Activated naive CD8-positive, alpha-beta T cell treated with anti-CD3 and anti-CD28 coated beads, Interleukin-2, amount 10 ng/mL, durations not matched to agents 7 days and 5 days (primary cell): ENCODE results near the gene DCAF17. TPM values are rescaled to one million over a fixed set of nuclear protein-coding genes. Genes with fewer than 3 reads are reported as not detected.
A peak's percentile ranks its signal among the peaks of the same experiment; 100 is the strongest.
"Not testable (repeated sequence)": the region's sequence is repeated elsewhere in the genome, so short reads cannot be mapped to it uniquely, and the experiment has no call there.

ENCODE experiments used
- ATAC-seq: fragments of 150-1000 bp; cut with Tn5 transposase; one replicate; pipeline ENCODE4 v1.10.0; 2021; ENCODE audit warnings: low read depth, moderate library complexity
- POLR2A ChIA-PET: fragments of 350-600 bp; sonication (Branson Sonifier 250); formaldehyde crosslinking; loops from one replicate; lab custom pipeline; 2021; ENCODE audit warnings: antibody characterized with exemption; lab: Charles Lee
- DNase-seq: peaks from one replicate; pipeline ENCODE4 v3.0.0; 2021
- H3K27ac Mint-ChIP-seq: one replicate; pipeline ENCODE4 v1.8.0; 2022; ENCODE audit warnings: mild to moderate bottlenecking, mixed read lengths
- H3K27me3 Mint-ChIP-seq: one replicate; pipeline ENCODE4 v1.8.0; 2022; ENCODE audit warnings: mild to moderate bottlenecking, moderate library complexity, mixed read lengths
- H3K36me3 Mint-ChIP-seq: one replicate; pipeline ENCODE4 v1.8.0; 2021; ENCODE audit warnings: mild to moderate bottlenecking, mixed read lengths
- H3K4me1 Mint-ChIP-seq: one replicate; pipeline ENCODE4 v1.8.0; 2021; ENCODE audit warnings: mixed read lengths
- H3K4me3 Mint-ChIP-seq: one replicate; pipeline ENCODE4 v1.8.0; 2022; ENCODE audit warnings: mild to moderate bottlenecking, moderate library complexity, mixed read lengths
- H3K9me3 Mint-ChIP-seq: one replicate; pipeline ENCODE4 v1.8.0; 2021; ENCODE audit warnings: mixed read lengths
- total RNA-seq, 2 experiments: library from RNA; stranded (reverse); gene quantifications; one replicate each; pipeline ENCODE4 v1.2.3, GENCODE V29; 2021

The DCAF17 gene
- total RNA-seq, 2 experiments from 2014 or later, result 17.5 to 17.7 TPM

- no peaks in the 10 kb centered on the region for H3K27me3 Mint-ChIP-seq
- no peak overlapping the region for H3K27ac Mint-ChIP-seq
- H3K4me3 Mint-ChIP-seq, result no peak overlapping the region
- no peak for DNase-seq
- POLR2A ChIA-PET, result no interaction called here
- H3K4me1 Mint-ChIP-seq, result peaks cover 14% of the 10 kb centered on the region
- peaks cover 14% of the 10 kb centered on the region for H3K9me3 Mint-ChIP-seq
- peaks cover 37% of the 10 kb centered on the region for H3K36me3 Mint-ChIP-seq
- no peak for ATAC-seq
These were observed 29.8 kb upstream of the DCAF17 start for GRCh38 chr2:171404261-171404660.

DNA sequence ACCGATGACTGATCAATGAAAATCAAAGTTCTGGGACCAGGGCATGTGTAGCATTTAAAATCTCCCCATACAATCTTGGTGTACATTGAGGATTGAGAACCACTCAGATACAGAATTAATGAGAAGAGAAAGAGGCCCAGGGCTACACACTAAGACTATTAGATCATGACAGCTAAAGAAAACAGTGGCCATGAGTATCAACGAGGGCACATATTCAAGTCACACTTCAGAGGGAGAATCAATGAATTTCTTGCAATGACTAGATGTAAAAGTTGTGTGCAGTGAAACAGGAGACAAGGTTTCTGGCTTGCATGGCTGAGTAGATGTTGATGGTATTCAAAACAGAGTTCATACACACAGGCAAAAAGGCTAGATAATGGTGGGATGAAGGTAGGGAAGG is 29.3 kb upstream of the DCAF17 start:
- Mint-ChIP-seq H3K27ac (no peak overlapping the region), H3K4me3 (no peak overlapping the region), H3K9me3 (peaks cover 14% of the 10 kb centered on the region), H3K4me1 (peaks cover 18% of the 10 kb centered on the region), H3K27me3 (no peaks in the 10 kb centered on the region), H3K36me3 (peaks cover 37% of the 10 kb centered on the region)
- DNase-seq (no peak), ATAC-seq (no peak)
- POLR2A ChIA-PET, result no interaction called here

DNA sequence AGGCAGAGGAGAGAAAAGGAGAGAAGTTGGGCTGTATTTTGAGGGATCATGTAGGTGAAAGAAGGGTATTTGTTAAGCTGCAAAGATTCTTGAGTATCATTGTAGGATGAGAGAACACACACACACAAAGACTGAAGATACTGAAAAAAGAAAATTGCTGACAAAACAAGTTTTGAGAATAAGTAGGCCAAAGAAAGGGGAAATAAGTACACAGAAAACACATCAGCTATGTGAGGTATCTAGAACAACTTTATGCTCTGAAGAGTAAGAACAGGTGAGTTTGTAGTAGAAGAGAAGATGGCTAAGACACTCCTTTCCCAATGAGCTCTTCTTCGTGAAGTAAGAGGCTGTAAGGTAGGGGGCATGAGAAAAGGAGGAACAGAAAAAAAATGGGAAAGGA is 28.5 kb upstream of the DCAF17 start:
- POLR2A ChIA-PET, result no interaction called here
- no peak overlapping the region for H3K4me3 Mint-ChIP-seq
- H3K27ac Mint-ChIP-seq, result no peak overlapping the region
- ATAC-seq, result no peak
- no peak for DNase-seq
- H3K27me3 Mint-ChIP-seq, result no peaks in the 10 kb centered on the region
- peaks cover 17% of the 10 kb centered on the region for H3K4me1 Mint-ChIP-seq
- peaks cover 12% of the 10 kb centered on the region for H3K9me3 Mint-ChIP-seq
- peaks cover 36% of the 10 kb centered on the region for H3K36me3 Mint-ChIP-seq

DNA sequence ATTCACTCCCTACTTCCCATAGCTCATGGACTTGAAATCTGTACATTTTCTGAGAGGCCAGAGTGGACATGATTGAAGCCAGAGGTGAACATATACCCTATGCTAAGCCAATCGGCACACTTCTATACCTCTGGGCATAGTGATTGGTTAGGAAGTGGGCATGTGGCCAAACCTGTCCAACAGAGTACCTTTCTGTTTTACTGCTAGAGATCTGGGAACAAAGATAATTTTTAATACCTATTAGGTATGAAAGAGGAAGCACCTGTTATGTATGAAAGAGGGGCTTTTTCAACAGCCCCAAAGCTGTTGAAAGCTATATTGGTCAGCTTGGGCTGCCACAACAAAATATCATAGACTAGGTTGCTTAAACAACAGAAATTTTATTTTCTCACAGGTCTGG is 28.0 kb upstream of the DCAF17 start:
- DNase-seq (no peak), ATAC-seq (no peak)
- POLR2A ChIA-PET, result no interaction called here
- H3K4me3 Mint-ChIP-seq, result no peak overlapping the region
- H3K27me3 Mint-ChIP-seq, result no peaks in the 10 kb centered on the region
- peaks cover 12% of the 10 kb centered on the region for H3K9me3 Mint-ChIP-seq
- peaks cover 32% of the 10 kb centered on the region for H3K36me3 Mint-ChIP-seq
- peaks cover 17% of the 10 kb centered on the region for H3K4me1 Mint-ChIP-seq
- no peak overlapping the region for H3K27ac Mint-ChIP-seq

DNA sequence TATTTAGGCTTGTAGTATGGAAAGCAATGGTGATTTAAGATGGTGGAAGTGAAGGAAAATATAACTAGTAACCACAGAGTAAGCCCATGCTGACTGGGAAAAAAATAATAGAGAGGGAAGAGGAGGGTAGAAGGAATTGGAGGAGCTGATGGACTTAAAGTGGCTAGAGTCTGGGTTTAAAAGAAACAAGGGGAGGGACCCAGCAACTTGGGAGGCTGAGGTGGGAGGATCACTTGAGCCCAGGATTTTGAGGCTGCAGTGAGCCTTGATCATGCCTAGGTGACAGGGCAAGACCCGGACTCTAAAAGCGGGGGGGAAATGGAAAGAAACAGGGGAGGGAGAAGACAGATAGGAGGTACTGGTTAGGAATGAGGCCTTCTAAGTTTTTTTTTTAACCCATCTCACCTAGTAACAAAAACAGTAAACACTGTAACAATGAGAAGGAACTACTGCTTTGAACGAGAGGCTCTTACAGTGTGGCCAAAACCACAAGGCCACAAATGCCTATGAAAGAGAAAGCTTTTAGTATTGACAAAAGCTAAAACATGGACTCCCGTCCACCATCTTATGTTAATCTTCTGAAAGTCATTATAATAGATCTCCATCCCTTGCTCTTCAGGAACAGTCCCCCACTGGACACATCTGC is 26.9 kb upstream of the DCAF17 start:
- Mint-ChIP-seq H3K4me1 (peaks cover 17% of the 10 kb centered on the region), H3K4me3 (no peak overlapping the region), H3K9me3 (peaks cover 9% of the 10 kb centered on the region), H3K27ac (no peak overlapping the region), H3K36me3 (peaks cover 23% of the 10 kb centered on the region), H3K27me3 (no peaks in the 10 kb centered on the region)
- ATAC-seq (peak; percentile 72), DNase-seq (no peak)
- POLR2A ChIA-PET, result interaction anchor here (0.7 kb wide), 1 partner anchor 9 kb away, joined by 3 read pairs; no protein-coding TSS in a partner anchor

- Mint-ChIP-seq H3K9me3 (peaks cover 9% of the 10 kb centered on the region), H3K27ac (no peak overlapping the region), H3K4me3 (no peak overlapping the region), H3K27me3 (no peaks in the 10 kb centered on the region), H3K36me3 (peaks cover 22% of the 10 kb centered on the region), H3K4me1 (peaks cover 17% of the 10 kb centered on the region)
- ATAC-seq (no peak), DNase-seq (no peak)
- POLR2A ChIA-PET, result interaction anchor here (0.7 kb wide), 1 partner anchor 8 kb away, joined by 3 read pairs; no protein-coding TSS in a partner anchor
These were observed 26.4 kb upstream of the DCAF17 start for GRCh38 chr2:171407676-171408044.

GRCh38 chr2:171409436-171409971 is 24.5 kb upstream of the DCAF17 start:
- POLR2A ChIA-PET, result no interaction called here
- ATAC-seq, result no peak
- H3K36me3 Mint-ChIP-seq, result peaks cover 23% of the 10 kb centered on the region

DNA sequence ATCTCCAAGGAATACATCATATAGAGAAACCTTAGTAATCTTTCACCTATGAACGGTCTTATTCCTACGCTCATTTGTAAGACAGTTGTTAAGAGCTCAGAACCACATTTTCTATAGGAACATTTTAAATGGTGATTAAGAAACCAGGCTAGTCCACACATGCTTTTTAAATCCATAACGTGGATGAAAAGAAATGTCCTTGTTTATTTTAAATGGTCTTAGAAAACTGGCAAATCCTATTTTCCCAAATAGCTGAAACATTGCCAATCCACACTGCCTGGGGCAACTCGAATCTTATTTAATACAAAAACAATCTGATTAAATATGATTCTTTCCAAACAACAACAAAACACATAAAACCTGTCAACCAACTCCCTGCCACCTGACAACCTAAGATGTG is 23.9 kb upstream of the DCAF17 start:
- H3K9me3 Mint-ChIP-seq, result peaks cover 4% of the 10 kb centered on the region
- H3K4me3 Mint-ChIP-seq, result no peak overlapping the region
- no peak for ATAC-seq
- peaks cover 18% of the 10 kb centered on the region for H3K36me3 Mint-ChIP-seq
- H3K27me3 Mint-ChIP-seq, result no peaks in the 10 kb centered on the region
- POLR2A ChIA-PET, result interaction anchor here (1.3 kb wide), 1 partner anchor 24 kb away, joined by 3 read pairs; the partner anchor contains the start of genes DCAF17 and METTL8
- H3K27ac Mint-ChIP-seq, result no peak overlapping the region
- DNase-seq, result no peak
- peaks cover 16% of the 10 kb centered on the region for H3K4me1 Mint-ChIP-seq

More at GRCh38 chr2:171409436-171409971, 24.5 kb upstream of the DCAF17 start:
- H3K4me1 Mint-ChIP-seq, result peaks cover 16% of the 10 kb centered on the region
- peaks cover 8% of the 10 kb centered on the region for H3K9me3 Mint-ChIP-seq
- peak overlapping the region; percentile 55 for H3K4me3 Mint-ChIP-seq
- no peaks in the 10 kb centered on the region for H3K27me3 Mint-ChIP-seq
- H3K27ac Mint-ChIP-seq, result peak overlapping the region; percentile 77
- DNase-seq, result no peak

- DNase-seq, result no peak
- Mint-ChIP-seq H3K4me3 (no peak overlapping the region), H3K9me3 (peaks cover 2% of the 10 kb centered on the region), H3K27ac (no peak overlapping the region), H3K4me1 (peaks cover 16% of the 10 kb centered on the region), H3K27me3 (no peaks in the 10 kb centered on the region), H3K36me3 (peaks cover 13% of the 10 kb centered on the region)
- POLR2A ChIA-PET, result interaction anchor here (1.3 kb wide), 1 partner anchor 24 kb away, joined by 3 read pairs; the partner anchor contains the start of genes DCAF17 and METTL8
- no peak for ATAC-seq
These were observed 23.4 kb upstream of the DCAF17 start for GRCh38 chr2:171410624-171411023.

- no peaks in the 10 kb centered on the region for H3K27me3 Mint-ChIP-seq
- H3K9me3 Mint-ChIP-seq, result peaks cover 2% of the 10 kb centered on the region
- POLR2A ChIA-PET, result interaction anchor here (1.3 kb wide), 1 partner anchor 23 kb away, joined by 3 read pairs; the partner anchor contains the start of genes DCAF17 and METTL8
- ATAC-seq (no peak), DNase-seq (no peak)
- no peak overlapping the region for H3K27ac Mint-ChIP-seq
- H3K4me3 Mint-ChIP-seq, result no peak overlapping the region
- H3K36me3 Mint-ChIP-seq, result peaks cover 9% of the 10 kb centered on the region
- H3K4me1 Mint-ChIP-seq, result peaks cover 22% of the 10 kb centered on the region
These were observed 22.8 kb upstream of the DCAF17 start for GRCh38 chr2:171411214-171411613.

DNA sequence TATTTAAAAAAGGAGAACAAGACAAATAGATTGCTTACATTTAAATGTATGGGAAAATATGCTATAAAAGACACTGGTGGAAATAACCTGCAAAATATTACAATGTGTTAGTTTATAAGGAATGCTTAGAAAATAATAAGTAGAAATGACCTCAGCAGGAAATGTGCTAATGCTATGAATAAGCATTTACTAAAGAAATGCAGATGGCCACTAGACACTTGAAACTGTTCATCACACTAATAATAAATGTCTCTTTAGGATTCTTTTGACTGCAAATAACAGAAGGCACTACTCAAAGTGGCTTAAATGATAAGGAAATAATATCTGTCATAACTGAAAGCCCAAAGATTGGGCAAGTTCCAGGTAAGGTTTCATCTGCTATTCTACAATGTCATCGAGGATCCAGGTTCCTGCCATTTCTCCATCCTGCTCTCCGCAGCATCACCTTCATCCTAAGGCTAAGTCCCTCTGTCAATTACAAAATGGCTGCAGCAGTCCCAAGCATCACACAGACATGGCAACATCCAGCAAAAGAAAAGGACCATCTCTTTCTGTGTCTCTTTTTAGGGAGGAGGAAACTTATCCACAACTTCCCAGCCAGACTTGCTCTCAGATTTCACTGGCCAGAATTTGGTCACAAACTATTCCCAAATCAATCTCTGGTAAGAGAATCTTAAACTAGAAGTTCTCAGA is 22.1 kb upstream of the DCAF17 start:
- Mint-ChIP-seq H3K27me3 (no peaks in the 10 kb centered on the region), H3K36me3 (peaks cover 6% of the 10 kb centered on the region), H3K4me1 (peaks cover 20% of the 10 kb centered on the region), H3K27ac (no peak overlapping the region), H3K9me3 (no peaks in the 10 kb centered on the region), H3K4me3 (no peak overlapping the region)
- ATAC-seq, result no peak
- no peak for DNase-seq
- POLR2A ChIA-PET, result no interaction called here

GRCh38 chr2:171412571-171413175 is 21.4 kb upstream of the DCAF17 start:
- ATAC-seq, result no peak
- peaks cover 14% of the 10 kb centered on the region for H3K4me1 Mint-ChIP-seq
- POLR2A ChIA-PET, result no interaction called here
- peaks cover 4% of the 10 kb centered on the region for H3K36me3 Mint-ChIP-seq
- no peaks in the 10 kb centered on the region for H3K27me3 Mint-ChIP-seq
- no peaks in the 10 kb centered on the region for H3K9me3 Mint-ChIP-seq
- H3K27ac Mint-ChIP-seq, result no peak overlapping the region
- H3K4me3 Mint-ChIP-seq, result no peak overlapping the region
- no peak for DNase-seq

DNA sequence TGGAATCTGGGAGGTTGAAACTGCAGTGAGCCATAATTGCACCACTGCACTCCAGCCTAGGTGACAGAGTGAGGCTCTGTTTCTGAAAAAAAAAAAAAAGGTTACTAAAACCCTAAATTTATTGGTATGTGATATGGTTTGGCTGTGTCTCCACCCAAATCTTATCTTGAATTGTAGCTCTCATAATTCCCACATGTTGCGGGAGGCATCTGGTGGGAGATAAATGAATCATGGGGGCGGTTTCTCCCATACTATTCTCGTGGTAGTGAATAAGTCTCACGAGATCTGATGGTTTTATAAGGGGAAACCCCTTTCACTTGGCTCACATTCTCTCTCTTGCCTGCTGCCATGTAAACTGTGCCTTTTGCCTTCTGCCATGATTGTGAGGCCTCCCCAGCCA is 19.4 kb upstream of the DCAF17 start:
- H3K27ac Mint-ChIP-seq, result not testable (repeated sequence)

More for the DNA sequence above, 19.4 kb upstream of the DCAF17 start:
- H3K36me3 Mint-ChIP-seq, H3K4me3 Mint-ChIP-seq, H3K4me1 Mint-ChIP-seq, H3K9me3 Mint-ChIP-seq, POLR2A ChIA-PET, DNase-seq, H3K27me3 Mint-ChIP-seq, ATAC-seq: not testable (repeated sequence)
